ENCODE data around the gene KRTAP21-2.
"Not testable (repeated sequence)": the region's sequence is repeated elsewhere in the genome, so short reads cannot be mapped to it uniquely, and the experiment has no call there.

The KRTAP21-2 gene

GRCh38 chr21:30747159-30747558 is at the start of gene KRTAP21-2:
KRTAP21-2 (minus strand) TSS chr21:30747259; CDS start chr21:30747202, 57 bp downstream.
- no peak for DNase-seq

- no peak for DNase-seq
Observed at GRCh38 chr21:30793581-30794314, 46.7 kb upstream of the KRTAP21-2 start.

GRCh38 chr21:30779249-30779648 is 32.2 kb upstream of the KRTAP21-2 start:
- no peak for DNase-seq

- DNase-seq: no peak
Observed at GRCh38 chr21:30769724-30770431, 22.8 kb upstream of the KRTAP21-2 start.

DNA sequence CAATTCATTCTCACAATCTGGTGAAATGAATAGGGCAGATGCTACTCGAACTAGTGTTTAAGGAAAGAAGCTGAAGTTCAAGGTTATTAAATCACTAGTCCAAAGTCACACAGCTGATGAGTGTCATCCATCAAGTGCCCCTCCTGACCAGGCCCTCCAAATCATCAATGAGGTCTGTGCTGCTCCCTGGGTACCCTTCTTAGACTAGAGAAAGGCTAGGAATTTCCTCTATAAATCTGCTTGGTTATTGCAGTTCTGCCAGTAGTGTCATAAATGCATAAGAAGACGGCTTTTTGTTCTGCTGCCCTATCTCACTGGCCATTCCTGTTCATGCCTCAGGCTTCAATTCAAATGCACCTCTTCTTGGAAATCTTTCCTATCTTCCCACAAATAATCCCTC is 13.7 kb upstream of the KRTAP21-2 start:
- no peak for DNase-seq

DNA sequence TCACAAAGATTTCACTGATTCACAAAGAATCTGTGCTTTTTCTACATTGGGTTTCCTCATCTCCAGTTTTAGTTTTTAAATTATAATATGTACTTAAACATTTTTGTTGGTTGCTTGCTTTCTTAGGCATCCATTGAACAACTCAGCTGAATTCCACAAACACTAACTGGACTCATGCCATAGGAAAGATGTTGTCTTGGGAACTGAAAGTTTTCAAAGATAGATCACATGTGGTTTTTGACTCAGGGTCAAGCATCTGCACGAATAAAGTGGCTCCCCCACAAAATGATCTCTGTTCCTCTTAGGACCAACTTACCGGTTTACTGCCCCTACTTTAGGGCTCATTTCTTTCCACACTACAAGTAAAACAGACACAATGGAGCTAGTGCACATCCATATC is 11.2 kb upstream of the KRTAP21-2 start:
- no peak for DNase-seq

- DNase-seq: not testable (repeated sequence)
Observed at GRCh38 chr21:30755328-30755727, 8.3 kb upstream of the KRTAP21-2 start, which contains the start of gene KRTAP21-1. KRTAP21-1 (minus strand) TSS chr21:30755428; CDS start chr21:30755378, 50 bp downstream.

GRCh38 chr21:30740462-30740861 is 6.6 kb downstream of the KRTAP21-2 start:
- no peak for DNase-seq

DNA sequence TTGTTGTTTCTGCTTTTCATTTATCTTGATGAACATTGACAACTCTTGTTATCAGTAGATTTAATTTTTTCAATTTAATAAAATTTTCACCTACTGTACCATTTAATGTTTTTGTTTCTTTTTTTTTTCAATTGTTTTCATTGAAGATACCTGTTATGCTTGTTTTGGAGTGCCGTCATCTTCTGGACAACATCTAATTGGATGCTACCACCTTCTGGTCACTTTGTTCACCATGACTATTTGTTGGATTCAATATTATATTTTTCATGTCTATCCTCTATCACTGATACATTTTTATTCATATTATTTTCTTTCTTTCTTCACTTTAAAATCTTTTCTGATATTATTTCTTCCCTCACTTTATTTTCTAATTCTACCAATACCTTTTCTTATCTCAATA is 14.0 kb downstream of the KRTAP21-2 start:
- DNase-seq: no peak

DNA sequence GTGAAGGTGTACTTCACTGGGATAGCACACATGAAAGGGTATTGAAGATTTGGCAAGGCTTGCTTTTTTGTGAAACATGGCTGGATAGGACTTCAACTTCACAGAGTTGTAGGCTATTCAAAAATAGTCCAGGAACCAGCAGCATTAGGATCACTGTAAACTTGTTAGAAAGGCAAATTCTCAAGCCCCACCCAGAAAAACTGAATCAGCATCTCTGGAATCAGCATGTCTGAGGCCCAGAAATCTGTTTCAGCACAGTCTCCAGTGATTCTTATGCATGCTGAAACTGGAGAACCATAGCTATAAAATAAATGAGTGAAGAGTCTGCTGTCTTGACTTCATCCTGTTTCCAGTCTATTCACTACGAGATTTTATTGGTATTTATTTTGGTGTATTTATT is 20.3 kb downstream of the KRTAP21-2 start:
- no peak for DNase-seq

GRCh38 chr21:30719401-30719800 is 27.7 kb downstream of the KRTAP21-2 start:
- DNase-seq: no peak

GRCh38 chr21:30718239-30718909 is 28.7 kb downstream of the KRTAP21-2 start, which contains the start of gene KRTAP21-3:
KRTAP21-3 (minus strand) TSS chr21:30718777; CDS start chr21:30718759, 18 bp downstream.
- no peak for DNase-seq

- DNase-seq: no peak
Observed at GRCh38 chr21:30717105-30717504, 30.0 kb downstream of the KRTAP21-2 start.

GRCh38 chr21:30714946-30715345 is 32.1 kb downstream of the KRTAP21-2 start:
- DNase-seq: no peak

DNA sequence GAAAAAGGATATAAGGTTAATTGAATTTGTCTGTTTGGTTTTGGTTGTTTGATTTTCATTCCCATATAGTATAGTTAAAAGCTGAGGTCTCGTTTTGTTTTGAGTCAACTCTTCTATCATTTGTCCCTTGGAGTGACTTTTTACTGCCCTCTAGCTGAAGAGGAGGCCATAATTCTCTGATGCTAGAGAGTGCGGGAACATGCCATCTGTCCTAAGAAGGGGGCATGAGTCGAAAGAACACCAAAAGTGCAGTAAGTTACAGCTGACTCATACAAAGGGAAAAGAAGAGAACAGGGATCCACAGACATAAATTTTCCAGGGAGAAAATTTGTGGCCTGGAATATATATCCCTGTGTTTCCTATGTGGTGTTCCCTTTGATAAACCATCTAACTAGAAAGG is 32.6 kb downstream of the KRTAP21-2 start:
- no peak for DNase-seq

GRCh38 chr21:30713766-30714165 is 33.3 kb downstream of the KRTAP21-2 start:
- DNase-seq: no peak

GRCh38 chr21:30710499-30710898 is 36.6 kb downstream of the KRTAP21-2 start:
- DNase-seq: no peak

DNA sequence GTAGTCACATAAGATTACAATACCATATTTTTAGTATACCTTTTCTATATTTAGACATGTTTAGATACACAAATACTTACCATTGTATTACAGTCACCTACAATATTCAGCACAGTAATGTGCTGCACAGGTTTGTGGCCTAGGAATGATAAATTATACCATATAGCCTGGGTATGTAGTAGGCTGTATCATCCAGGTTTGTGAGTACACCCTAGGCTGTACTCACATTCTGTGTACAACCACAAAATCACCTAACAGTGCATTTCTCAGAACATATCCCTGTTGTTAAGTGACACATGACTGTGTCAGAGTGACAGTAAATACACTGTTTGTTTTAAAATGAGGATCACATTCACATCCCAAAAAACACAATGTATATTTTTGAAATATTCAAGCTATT is 39.6 kb downstream of the KRTAP21-2 start:
- DNase-seq: no peak
